ENCODE measurements around the gene FOXA3. TPM values are rescaled to one million over a fixed set of nuclear protein-coding genes. Genes with fewer than 3 reads are reported as not detected.

Gene FOXA3
- total RNA-seq (2022; extraction: Qiagen RNA extraction): 0.51 to 0.93 TPM (median 0.73 TPM) in 5 replicates

DNA sequence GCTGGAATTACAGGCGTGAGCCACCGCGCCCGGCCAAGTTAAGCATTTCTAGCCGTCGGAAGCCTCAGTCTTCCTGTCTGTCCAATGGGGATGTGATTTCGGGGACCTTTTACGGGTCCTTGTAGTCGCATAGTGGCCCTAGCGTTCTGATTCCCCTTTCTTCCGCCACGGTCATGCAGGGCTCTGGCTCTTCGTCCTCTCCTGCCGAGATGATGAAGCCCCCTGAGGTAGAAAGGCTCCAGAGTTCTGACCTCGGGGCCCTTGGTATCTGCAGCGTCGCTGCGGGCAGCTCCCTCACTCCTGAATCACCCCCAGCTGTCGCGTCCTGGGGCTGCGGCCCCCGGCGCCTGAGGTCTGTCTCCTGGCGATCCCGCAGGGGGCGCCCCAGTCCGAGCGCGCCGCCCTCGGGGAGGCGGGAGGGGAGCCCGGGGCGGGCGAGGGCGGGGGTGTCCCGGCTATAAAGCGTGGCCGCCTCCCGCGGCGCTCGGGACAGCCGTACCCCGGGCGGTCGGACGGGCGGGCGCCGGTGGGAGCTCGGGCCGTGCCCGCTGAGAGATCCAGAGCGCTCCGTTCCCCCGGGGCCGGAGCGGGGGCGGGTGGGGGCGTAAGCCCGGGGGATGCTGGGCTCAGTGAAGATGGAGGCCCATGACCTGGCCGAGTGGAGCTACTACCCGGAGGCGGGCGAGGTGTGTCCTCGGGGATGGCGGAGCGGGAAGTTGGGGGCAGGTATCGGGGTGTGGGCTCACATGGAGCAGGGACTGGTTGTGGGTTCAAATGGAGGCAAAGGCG is at the start of gene FOXA3:
FOXA3 (plus strand) TSS at position 487 of the 789 bp plus-strand sequence; CDS start at position 618, 131 bp downstream.

DNA sequence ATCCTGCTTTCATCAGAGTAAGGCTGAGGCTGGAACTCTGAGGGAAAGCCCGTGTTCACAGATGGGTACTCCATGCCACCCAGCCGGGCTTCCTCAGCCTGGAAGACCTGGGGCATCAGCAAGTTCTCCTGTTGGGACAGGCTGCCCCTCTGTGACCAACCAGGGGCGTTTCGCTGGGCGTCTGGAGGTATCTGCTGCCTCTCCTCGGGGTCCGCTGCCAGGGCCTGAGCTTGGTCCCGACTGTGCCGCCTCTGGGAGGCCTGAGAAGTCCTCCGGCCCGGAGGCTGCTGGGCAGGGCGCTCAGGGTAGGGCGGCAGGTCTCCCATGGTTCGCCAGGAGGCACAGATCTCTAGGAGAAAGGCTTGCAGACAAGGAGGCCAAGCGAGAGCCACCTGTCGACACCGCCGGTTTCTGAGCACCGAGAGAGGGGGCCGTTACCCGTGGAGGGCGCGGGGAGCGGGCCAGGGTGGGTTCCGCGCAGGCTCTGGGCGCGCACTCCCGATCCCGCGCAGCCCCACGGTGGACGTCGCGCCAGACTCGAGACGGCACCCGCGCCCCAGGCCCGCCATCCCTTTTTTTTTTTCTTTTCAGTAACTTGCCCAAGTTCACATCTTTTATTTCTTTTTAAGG is 49.2 kb upstream of the FOXA3 start, which contains the start of gene RSPH6A:
RSPH6A (minus strand) TSS at position 458 of the 630 bp plus-strand sequence; CDS start at position 326, 132 bp downstream.

DNA sequence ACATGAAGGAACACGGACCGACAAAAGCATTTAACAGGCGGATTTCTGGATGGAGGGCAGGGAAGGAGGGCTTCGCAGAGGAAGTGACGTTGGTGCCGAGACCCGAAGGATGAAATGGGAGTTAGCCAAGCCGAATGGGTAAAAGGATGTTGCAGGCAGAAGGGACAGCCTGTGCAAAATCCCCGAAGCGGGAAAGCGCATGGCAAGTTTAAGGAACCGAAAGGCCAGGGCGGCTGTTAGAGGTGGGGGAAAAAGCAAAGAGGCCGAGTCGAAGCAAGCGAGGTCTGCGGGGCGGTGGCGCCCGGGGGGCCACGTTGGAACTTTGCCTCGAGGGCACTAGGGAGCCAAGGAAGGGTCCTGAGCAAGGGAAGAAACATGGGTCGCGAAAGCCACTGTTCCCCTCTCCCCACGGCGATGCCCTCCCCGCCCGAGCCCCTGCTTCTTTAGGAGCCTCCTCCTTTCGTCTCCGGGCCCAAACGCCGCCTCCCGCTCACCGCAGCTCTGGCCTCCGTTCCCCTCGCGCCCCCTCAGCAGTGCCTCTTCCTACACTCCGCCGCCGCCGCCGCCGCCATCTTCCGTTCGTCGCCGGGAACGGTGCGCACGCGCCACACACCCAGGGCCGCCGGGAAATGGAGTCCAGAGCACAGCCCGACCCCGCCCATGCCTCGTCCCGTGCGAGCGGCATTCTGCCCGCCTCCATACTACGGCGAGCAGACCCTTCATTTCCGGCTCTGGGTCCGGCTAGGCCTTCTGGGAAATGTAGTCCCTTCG is 1.4 kb upstream of the FOXA3 start, which contains the start of gene SYMPK:
SYMPK (minus strand) TSS at position 584 of the 771 bp plus-strand sequence. CDS start 8,652 bp downstream, outside the sequence.

DNA sequence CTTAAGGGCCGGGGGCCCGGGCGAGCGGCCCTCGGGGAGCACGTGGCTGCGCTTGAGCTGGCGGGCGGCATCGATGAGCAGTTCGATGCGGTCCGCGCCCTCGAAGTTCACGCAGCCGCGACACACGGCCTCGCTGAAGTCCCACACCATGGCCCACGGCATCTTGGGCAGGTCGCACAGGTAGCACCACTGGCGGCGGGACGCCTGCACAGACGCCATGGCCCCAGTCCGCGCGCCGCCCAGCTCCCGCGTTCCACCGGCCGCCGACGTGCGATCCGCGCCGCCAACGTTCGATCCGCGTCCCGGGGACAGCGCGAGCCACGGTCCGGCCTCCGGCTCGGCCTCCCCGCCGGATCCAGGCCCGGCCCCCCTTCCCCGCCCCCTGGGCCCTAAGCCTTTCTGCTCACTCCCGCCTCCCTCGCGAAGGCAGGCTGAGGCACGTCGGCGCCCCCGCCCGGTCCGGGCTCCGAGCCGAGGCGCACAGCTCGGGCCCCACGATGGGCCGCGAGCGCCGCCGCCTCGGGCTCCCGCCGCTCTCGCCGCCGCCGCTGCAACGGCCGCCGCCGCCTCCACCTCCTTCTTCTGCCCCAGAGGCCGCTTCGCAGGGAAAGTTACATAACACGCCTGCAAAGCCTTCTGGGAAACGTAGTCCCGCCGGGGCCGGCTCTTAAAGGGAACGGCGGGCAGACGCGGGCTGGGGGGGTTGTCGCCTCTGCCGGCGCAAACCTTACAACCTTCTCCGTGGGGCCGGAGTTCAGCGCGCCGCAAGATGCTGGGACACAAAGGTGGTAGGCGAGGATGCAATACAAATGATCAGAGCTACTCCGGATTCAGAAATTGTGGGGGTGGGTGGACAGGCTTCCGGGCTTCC is 21.7 kb downstream of the FOXA3 start, which contains the start of gene IRF2BP1:
IRF2BP1 (minus strand) TSS at position 586 of the 871 bp plus-strand sequence; CDS start at position 219, 367 bp downstream.

DNA sequence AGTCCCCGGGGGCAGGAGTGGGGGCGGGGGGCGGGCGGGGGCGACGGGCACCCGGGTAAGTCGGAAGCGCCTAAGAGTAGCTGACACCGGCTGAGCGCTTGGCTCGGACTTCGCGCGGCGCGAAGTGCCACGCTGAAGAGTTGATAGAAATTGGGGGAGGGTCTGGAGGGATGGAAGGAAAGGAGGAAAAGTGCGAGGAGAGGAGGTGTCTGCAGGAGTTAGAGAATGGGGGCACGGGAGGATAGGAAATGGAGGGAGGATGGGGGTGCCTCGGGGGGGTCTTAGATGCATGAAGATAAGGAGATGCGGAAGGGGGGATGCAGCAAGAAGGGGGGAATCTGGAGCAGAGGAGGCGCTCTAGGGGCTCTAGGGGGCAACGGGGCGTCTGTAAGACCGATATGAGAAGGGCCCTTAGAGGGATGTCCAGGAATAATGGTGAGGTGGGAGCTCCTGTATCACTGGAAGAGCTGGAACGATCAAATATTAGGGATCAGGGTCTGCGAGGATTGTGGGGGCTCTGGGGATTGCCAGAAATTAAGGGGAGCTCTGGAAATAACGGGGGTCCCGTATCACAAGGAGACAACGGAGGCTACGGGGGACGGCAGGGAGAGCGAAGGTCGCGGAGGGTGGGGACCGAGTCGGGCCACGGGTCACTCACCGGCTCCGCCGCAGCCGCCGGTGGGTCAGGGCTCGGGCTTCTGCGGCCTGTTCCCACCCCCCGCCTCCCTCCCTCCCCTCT is 38.0 kb downstream of the FOXA3 start, which contains the start of gene MYPOP:
MYPOP (minus strand) TSS at position 702 of the 739 bp plus-strand sequence. CDS start 840 bp downstream, outside the sequence.

DNA sequence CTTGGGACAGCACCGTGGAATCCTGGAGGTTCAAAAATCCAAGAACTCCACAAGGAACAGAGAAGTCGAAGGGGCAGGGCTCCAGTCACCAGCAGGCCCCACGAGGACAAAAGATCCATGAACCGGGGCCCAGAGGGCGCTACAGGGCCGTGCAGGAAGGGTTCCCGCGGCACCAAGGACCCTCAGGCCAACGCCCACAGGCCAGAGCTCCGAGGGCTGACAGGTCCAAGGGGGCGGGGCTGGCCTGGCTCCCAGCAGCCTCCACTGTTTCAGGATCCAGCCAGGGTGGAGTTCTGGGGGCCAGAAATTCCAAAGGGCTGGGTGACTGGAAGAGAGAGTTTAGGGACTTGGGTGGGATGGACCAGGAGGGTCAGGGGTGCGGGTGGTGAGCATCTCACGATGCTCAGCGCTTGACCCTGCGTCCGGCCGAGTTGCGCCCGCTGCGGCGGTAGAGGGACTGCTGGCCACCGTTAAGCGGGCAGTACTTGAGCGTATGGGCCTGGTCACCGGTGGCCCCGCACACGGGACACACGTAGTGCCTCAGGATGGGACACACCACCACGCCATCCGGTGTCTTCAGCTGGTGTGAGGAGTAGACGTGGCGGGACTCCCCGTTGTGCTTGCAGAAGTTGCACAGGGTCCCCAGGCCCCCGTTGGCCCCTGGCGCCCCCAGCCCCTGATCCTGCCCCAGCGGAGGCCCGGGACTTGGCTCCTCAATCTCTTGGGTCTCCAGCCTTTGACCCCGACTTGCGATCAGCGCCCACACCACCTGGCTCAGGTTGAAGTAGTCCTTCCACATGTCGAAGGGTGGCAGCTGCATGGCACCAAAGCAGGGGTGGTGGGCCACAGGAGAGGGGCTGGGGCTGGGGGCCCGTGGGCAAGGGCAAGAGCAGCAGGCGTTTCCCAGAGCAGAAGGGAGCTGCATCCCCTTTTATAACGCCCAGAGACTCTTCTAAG is 50.0 kb downstream of the FOXA3 start, which contains the start of gene NANOS2:
NANOS2 (minus strand) TSS at position 905 of the 957 bp plus-strand sequence; CDS start at position 820, 85 bp downstream.

Other genes with a start within 250 kb of the FOXA3 start
- 19.7 to 25.5 TPM (median 24.2 TPM) in 5 replicates for gene EML2, start 224.9 kb upstream of the FOXA3 start, total RNA-seq (2022; extraction: Qiagen RNA extraction)
- gene GIPR, start 196.1 kb upstream of the FOXA3 start, total RNA-seq (2022; extraction: Qiagen RNA extraction): 1.4 to 4.1 TPM (median 2.4 TPM) in 5 replicates
- 660 to 1,062 TPM (median 681 TPM) in 5 replicates for gene SNRPD2, start 172.4 kb upstream of the FOXA3 start, total RNA-seq (2022; extraction: Qiagen RNA extraction)
- 7.4 to 8.9 TPM (median 8.4 TPM) in 5 replicates for gene QPCTL, start 171.7 kb upstream of the FOXA3 start, total RNA-seq (2022; extraction: Qiagen RNA extraction)
- gene FBXO46, start 133.4 kb upstream of the FOXA3 start, total RNA-seq (2022; extraction: Qiagen RNA extraction): 7.0 to 12.9 TPM (median 10.9 TPM) in 5 replicates
- 0.02 to 0.09 TPM (median 0.05 TPM) in 5 replicates for gene MEIOSIN, start 130.9 kb upstream of the FOXA3 start, total RNA-seq (2022; extraction: Qiagen RNA extraction)
- gene SIX5, start 95.1 kb upstream of the FOXA3 start, total RNA-seq (2022; extraction: Qiagen RNA extraction): 13.3 to 26.4 TPM (median 25.2 TPM) in 5 replicates
- gene DMPK, start 81.8 kb upstream of the FOXA3 start, total RNA-seq (2022; extraction: Qiagen RNA extraction): 24.2 to 45.1 TPM (median 38.9 TPM) in 5 replicates
- gene DMWD, start 71.5 kb upstream of the FOXA3 start, total RNA-seq (2022; extraction: Qiagen RNA extraction): 16.2 to 37.1 TPM (median 33.7 TPM) in 5 replicates
- 0.04 TPM in 2 of 5 replicates, not detected in the others for gene RSPH6A, start 49.0 kb upstream of the FOXA3 start, total RNA-seq (2022; extraction: Qiagen RNA extraction)
- gene SYMPK, start 1.2 kb upstream of the FOXA3 start, total RNA-seq (2022; extraction: Qiagen RNA extraction): 44.8 to 77.4 TPM (median 74.5 TPM) in 5 replicates
- 20.8 to 37.5 TPM (median 33.3 TPM) in 5 replicates for gene IRF2BP1, start 21.8 kb downstream of the FOXA3 start, total RNA-seq (2022; extraction: Qiagen RNA extraction)
- gene MYPOP, start 38.3 kb downstream of the FOXA3 start, total RNA-seq (2022; extraction: Qiagen RNA extraction): 5.6 to 10.4 TPM (median 9.7 TPM) in 5 replicates
- gene NANOS2, start 50.5 kb downstream of the FOXA3 start, total RNA-seq (2022; extraction: Qiagen RNA extraction): 0.07 TPM in 1 of 5 replicates, not detected in the others
- 1.0 to 1.7 TPM (median 1.3 TPM) in 5 replicates for gene NOVA2, start 109.5 kb downstream of the FOXA3 start, total RNA-seq (2022; extraction: Qiagen RNA extraction)
- gene CCDC61, start 131.1 kb downstream of the FOXA3 start, total RNA-seq (2022; extraction: Qiagen RNA extraction): 3.4 to 5.8 TPM (median 5.7 TPM) in 5 replicates
- gene PGLYRP1, start 158.7 kb downstream of the FOXA3 start, total RNA-seq (2022; extraction: Qiagen RNA extraction): not detected in 5 replicates
- 0.16 to 0.52 TPM (median 0.47 TPM) in 5 replicates for gene IGFL4, start 176.7 kb downstream of the FOXA3 start, total RNA-seq (2022; extraction: Qiagen RNA extraction)